GM12878 (cell line): Measurements from ENCODE around the gene GLT1D1. TPM values are rescaled to one million over a fixed set of nuclear protein-coding genes. Genes with fewer than 3 reads are reported as not detected.

Experiments
- ATAC-seq: fragments of 200-7000 bp; cut with Tn5 transposase; 3 replicates; pipeline ENCODE4 v1.9.1; 2020; ENCODE audit warnings: mild to moderate bottlenecking, moderate library complexity
- BruUV-seq: library from RNA; stranded (reverse); fragments of 400-500 nt; replicated peaks from 2 replicates; lab custom pipeline; 2021; lab: Mats Ljungman, UMichigan
- CTCF ChIA-PET: fragments of 300-600 bp; sonication (Branson Sonifier 250); formaldehyde crosslinking; extraction: SDS; loops from one replicate; lab custom pipeline; 2021; ENCODE audit warnings: inconsistent platforms; lab: Yijun Ruan, JAX
- POLR2A ChIA-PET: fragments of 350-600 bp; formaldehyde crosslinking; extraction: SDS; loops from one replicate; lab custom pipeline; 2021; ENCODE audit warnings: inconsistent platforms; lab: Charles Lee
- RAD21 ChIA-PET: fragments of 300-600 bp; sonication (Branson Sonifier 250); formaldehyde crosslinking; loops from one replicate; lab custom pipeline; 2023; ENCODE audit warnings: antibody characterized with exemption; ENCODE audit not compliant: unreplicated experiment; lab: Charles Lee
- SMC1A ChIA-PET: fragments of 300-600 bp; sonication (Branson Sonifier 250); formaldehyde crosslinking; loops from one replicate; lab custom pipeline; 2023; ENCODE audit not compliant: unreplicated experiment, uncharacterized antibody; lab: Charles Lee
- DNase-seq: peaks from one replicate; pipeline ENCODE4 v3.0.0-alpha.2; 2011; ENCODE audit warnings: low read depth, low spot score
- FAIRE-seq: peaks from 3 replicates; lab custom pipeline; 2011; peaks lifted over from hg19 to GRCh38; lab: Jason Lieb, UNC
- H2AFZ ChIP-seq: 2 replicates; pipeline ENCODE4 v1.6.0; 2011; ENCODE audit warnings: low read depth, low read length, control low read depth; ENCODE audit not compliant: control insufficient read depth
- H3K27ac ChIP-seq: 2 replicates; pipeline ENCODE4 v1.5.1; 2011; ENCODE audit warnings: control low read depth; ENCODE audit not compliant: control insufficient read depth, insufficient read depth
- H3K27me3 ChIP-seq, 2 experiments: replicated peaks in 1 of 2; 2 replicates each; pipeline versions ENCODE4 v1.6.0 to v1.6.1; 2011; ENCODE audit warnings: low read length in 1 of 2; ENCODE audit not compliant: control insufficient read depth in 2 of 2, insufficient read depth in 2 of 2
- H3K36me3 ChIP-seq, 2 experiments: 2 replicates each; pipeline ENCODE4 v1.5.1; 2011; ENCODE audit warnings: low read length in 1 of 2; ENCODE audit not compliant: control insufficient read depth in 2 of 2, insufficient read depth in 2 of 2
- H3K4me1 ChIP-seq: 2 replicates; pipeline ENCODE4 v1.6.1; 2011; ENCODE audit warnings: mild to moderate bottlenecking, low read length, moderate library complexity, mixed read lengths; ENCODE audit not compliant: control insufficient read depth, insufficient read depth
- H3K4me2 ChIP-seq: 2 replicates; pipeline ENCODE4 v1.6.0; 2011; ENCODE audit warnings: control low read depth; ENCODE audit not compliant: control insufficient read depth, insufficient read depth
- H3K4me3 ChIP-seq: fragments of 200-600 bp; sonication (generic); 2 replicates; pipeline ENCODE4 v1.5.1; 2016
- H3K79me2 ChIP-seq: 2 replicates; pipeline ENCODE4 v1.6.0; 2011; ENCODE audit warnings: low read length; ENCODE audit not compliant: control insufficient read depth, insufficient read depth
- H3K9ac ChIP-seq: 2 replicates; pipeline ENCODE4 v1.8.0; 2011; ENCODE audit warnings: low read length, control low read depth, mixed read lengths; ENCODE audit not compliant: control insufficient read depth, insufficient read depth
- H3K9me3 ChIP-seq: replicated peaks from 3 replicates; pipeline ENCODE4 v1.5.1; 2011; ENCODE audit warnings: mild to moderate bottlenecking, low read length; ENCODE audit not compliant: control insufficient read depth, insufficient read depth
- H4K20me1 ChIP-seq: 2 replicates; pipeline ENCODE4 v1.6.0; 2011; ENCODE audit not compliant: control insufficient read depth, insufficient read depth
- ASH2L ChIP-seq: fragments of 300-600, 200-600 bp; sonication (generic); IDR thresholded peaks from 2 replicates; pipeline ENCODE4 v1.6.1; 2017; ENCODE audit warnings: low read depth, mild to moderate bottlenecking, borderline replicate concordance
- BRCA1 ChIP-seq: IDR thresholded peaks from 2 replicates; pipeline ENCODE4 v1.6.1; 2011; ENCODE audit warnings: low read depth, low read length, improper control_type of control experiment
- CHD1 ChIP-seq: IDR thresholded peaks from 2 replicates; pipeline ENCODE4 v1.6.1; 2012; ENCODE audit warnings: low read depth, low read length, improper control_type of control experiment
- DPF2 ChIP-seq: fragments of 450-650 bp; IDR thresholded peaks from 2 replicates; pipeline ENCODE4 v1.6.1; 2017; ENCODE audit warnings: mild to moderate bottlenecking
- E2F4 ChIP-seq: IDR thresholded peaks from 2 replicates; pipeline ENCODE4 v1.6.1; 2012; ENCODE audit warnings: low read depth, low read length, improper control_type of control experiment
- E2F8 ChIP-seq: fragments of 450-650 bp; IDR thresholded peaks from 2 replicates; pipeline ENCODE4 v1.6.1; 2018; ENCODE audit warnings: mild to moderate bottlenecking, low read depth, moderate library complexity; ENCODE audit not compliant: partially characterized antibody
- MEF2A ChIP-seq: IDR thresholded peaks from 2 replicates; pipeline ENCODE4 v1.6.1; 2011; ENCODE audit warnings: low read depth, mild to moderate bottlenecking, low read length, moderate library complexity; ENCODE audit not compliant: insufficient read depth
- MXI1 ChIP-seq: fragments of 150-350 bp; IDR thresholded peaks from 2 replicates; pipeline ENCODE4 v1.6.1; 2011; ENCODE audit warnings: low read depth, mild to moderate bottlenecking, inconsistent platforms, low read length, improper control_type of control experiment
- NBN ChIP-seq: fragments of 450-650 bp; IDR thresholded peaks from 2 replicates; pipeline ENCODE4 v1.6.1; 2016
- RBBP5 ChIP-seq: fragments of 200-600 bp; sonication (generic); conservative IDR thresholded peaks from 2 replicates; pipeline ENCODE4 v1.6.1; 2016
- ZBTB40 ChIP-seq: fragments of 450-650 bp; IDR thresholded peaks from 2 replicates; pipeline ENCODE4 v1.6.1; 2016; ENCODE audit warnings: mild to moderate bottlenecking, moderate library complexity, borderline replicate concordance
- ZNF622 ChIP-seq: fragments of 450-650 bp; IDR thresholded peaks from 2 replicates; pipeline ENCODE4 v1.6.1; 2017; ENCODE audit warnings: mild to moderate bottlenecking, inconsistent platforms
- WGBS: methylation state at CpG from one replicate; pipeline ENCODE4 v1.1.6; 2016; ENCODE audit warnings: low lambda C conversion rate; ENCODE audit not compliant: insufficient replicate concordance, insufficient coverage; ENCODE audit errors: missing lambda C conversion rate; 5-methylcytosine and 5-hydroxymethylcytosine counted together
- in situ Hi-C: fragments of 300-500 bp; cut with MboI; formaldehyde crosslinking; loops from 9 replicates; pipeline ENCODE4 v1.14.3; 2018; ENCODE audit warnings: mixed read lengths
- intact Hi-C: fragments of 100-400 bp; cut with micrococcal nuclease; formaldehyde crosslinking; loops from one replicate; pipeline ENCODE4 v1.14.2; 2022; ENCODE audit not compliant: unreplicated experiment
- polyA plus RNA-seq, 11 experiments: library from polyadenylated mRNA; depleted of rRNA in 4 of 11; unstranded in 6 of 11; stranded (reverse) in 5 of 11; fragments of >200 nt; fragmentation: Nextera tagmentation in 4 of 11; fragmentation: Illumina TruSeq in 1 of 11; extraction: Ambion mirVana in 4 of 11; extraction: Trizol in 1 of 11; gene quantifications; 1 replicate in 1 of 11; 2 replicates in 10 of 11; pipeline versions ENCODE4 v1.2.1 to v1.2.3, GENCODE V29; 2011 to 2016; ENCODE audit warnings: inconsistent platforms in 2 of 11, missing spikeins in 2 of 11, low read depth in 1 of 11
- total RNA-seq, 4 experiments: library from RNA; depleted of rRNA in 3 of 4; stranded (reverse); fragments of >200 nt in 3 of 4; fragmentation: Illumina TruSeq in 1 of 4; extraction: Trizol in 1 of 4; gene quantifications; 2 replicates each; pipeline versions ENCODE4 v1.2.1 to v1.2.3, GENCODE V29; 2013 to 2021

Gene GLT1D1
- total and polyA plus RNA-seq, 10 of the 15 experiments (the other 5 are each of a cell fraction or from before 2014, with no cell fraction given): 0.42 to 62.8 (median 3.0) TPM

GRCh38 chr12:128819293-128820144, 33.8 kb upstream of the GLT1D1 start:
- Histone ChIP-seq H3K4me2 (peak overlapping the region; percentile 99), H3K4me1 (peaks cover 51% of the 10 kb centered on the region), H3K27me3 (no peaks in the 10 kb centered on the region), H2AFZ (no peak overlapping the region), H3K9me3 (no peaks in the 10 kb centered on the region), H3K27ac (peak overlapping the region; percentile 94), H4K20me1 (no peaks in the 10 kb centered on the region), H3K9ac (peak overlapping the region; percentile 88), H3K36me3 (peaks cover 3 to 14% of the 10 kb centered on the region in 2 experiments), H3K79me2 (peaks cover 99% of the 10 kb centered on the region), H3K4me3 (peak overlapping the region; percentile 98)
- 65% methylated on average over 16 of the region's 16 CpGs for WGBS
- ChIA-PET SMC1A (interaction anchor here (0.9 to 4.5 kb wide), 15 partner anchors 8 to 150 kb away, joined by 3 to 112 read pairs (median 7); no protein-coding TSS in a partner anchor), POLR2A (interaction anchor here (0.6 to 4.6 kb wide), 14 partner anchors 9 to 147 kb away, joined by 3 to 144 read pairs (median 6); no protein-coding TSS in a partner anchor), RAD21 (interaction anchor here (0.6 to 4.6 kb wide), 11 partner anchors 8 to 120 kb away, joined by 3 to 127 read pairs (median 12); no protein-coding TSS in a partner anchor), CTCF (interaction anchor here (1.0 to 6.0 kb wide), 7 partner anchors 10 to 96 kb away, joined by 3 to 51 read pairs (median 7); no protein-coding TSS in a partner anchor)
- BruUV-seq: no TSS peak
- FAIRE-seq (no peak), DNase-seq (no peak), ATAC-seq (no peak)
- in situ Hi-C loops (no loop called here), intact Hi-C loops (loop anchor here (2.0 kb wide), 1 partner anchor 37 kb away; no protein-coding TSS in a partner anchor)
- no peak for TF ChIP-seq NBN
- TF ChIP-seq DPF2: no peak
- TF ChIP-seq MXI1: 0 out of 2 replicates have a peak, but pooled peaks have one; percentile 15
- no peak for TF ChIP-seq E2F8
- TF ChIP-seq ASH2L: no peak
- TF ChIP-seq ZBTB40: peak; percentile 46; the same call in 1 of the 2 replicates
- TF ChIP-seq BRCA1: no peak
- TF ChIP-seq ZNF622: no peak
- no peak for TF ChIP-seq MEF2A
- no peak for TF ChIP-seq E2F4
- TF ChIP-seq RBBP5: no peak
- TF ChIP-seq CHD1: no peak
